Neural crest cell (in vitro differentiated cells): ENCODE results near the gene SIPA1L2. TPM values are rescaled to one million over a fixed set of nuclear protein-coding genes. Genes with fewer than 3 reads are reported as not detected.

Experiments used
- DNase-seq: peaks from one replicate; pipeline ENCODE4 v3.0.0; 2021; ENCODE audit warnings: low read depth, mixed read lengths, low spot score
- H3K27ac Mint-ChIP-seq: one replicate; pipeline ENCODE4 v1.8.0; 2021; ENCODE audit warnings: mild to moderate bottlenecking, mixed read lengths; ENCODE audit not compliant: unreplicated experiment
- H3K27me3 Mint-ChIP-seq: 2 replicates; pipeline ENCODE4 v1.8.0; 2021; ENCODE audit warnings: low read depth, mild to moderate bottlenecking, mixed read lengths
- H3K36me3 Mint-ChIP-seq: 2 replicates; pipeline ENCODE4 v1.8.0; 2021; ENCODE audit warnings: low read depth, mild to moderate bottlenecking, mixed read lengths
- H3K4me1 Mint-ChIP-seq: 2 replicates; pipeline ENCODE4 v1.8.0; 2021; ENCODE audit warnings: mixed read lengths
- H3K4me3 Mint-ChIP-seq: one replicate; pipeline ENCODE4 v1.8.0; 2021; ENCODE audit warnings: mild to moderate bottlenecking, mixed read lengths
- H3K9me3 Mint-ChIP-seq: 2 replicates; pipeline ENCODE4 v1.8.0; 2021; ENCODE audit warnings: mixed read lengths
- total RNA-seq: library from RNA; stranded (reverse); gene quantifications from 2 replicates; pipeline ENCODE4 v1.2.1, GENCODE V29; 2021
- TF ChIP-seq, protein P1 (sequence below): fragments of 200-600 bp; sonication (generic); conservative IDR thresholded peaks from 2 replicates; pipeline ENCODE4 v1.5.0; 2021; ENCODE audit warnings: antibody characterized with exemption, mild to moderate bottlenecking

SIPA1L2 gene
- total RNA-seq, 1 donor from 2014 or later = 38.7 TPM

DNA sequence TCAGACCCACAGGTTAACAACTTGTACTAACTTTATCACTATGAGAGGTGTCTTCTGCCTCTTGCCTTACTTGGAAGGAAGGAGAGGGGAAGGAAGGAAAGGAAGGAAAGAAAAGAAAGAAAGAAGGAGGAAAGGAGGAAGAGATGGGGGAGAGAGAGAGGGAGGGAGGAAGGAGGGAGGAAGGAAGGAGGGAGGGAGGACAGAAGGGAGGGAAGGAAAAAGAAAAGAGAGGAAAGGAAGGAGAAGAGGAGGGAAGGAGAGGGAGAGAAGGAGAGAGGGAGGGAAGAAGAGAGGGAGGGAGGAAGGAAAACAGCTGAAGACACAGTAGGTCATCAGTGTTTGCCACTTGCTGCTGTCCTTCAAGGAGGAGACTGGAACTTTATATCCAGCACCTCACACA lies 5.3 kb upstream of the SIPA1L2 start:
- Mint-ChIP-seq H3K9me3 (no peaks in the 10 kb centered on the region), H3K27me3 (no peaks in the 10 kb centered on the region), H3K36me3 (no peaks in the 10 kb centered on the region), H3K4me1 (peaks cover 5% of the 10 kb centered on the region), H3K4me3 (no peak overlapping the region), H3K27ac (no peak overlapping the region)
- no peak for DNase-seq
- TF ChIP-seq, protein P1, sequence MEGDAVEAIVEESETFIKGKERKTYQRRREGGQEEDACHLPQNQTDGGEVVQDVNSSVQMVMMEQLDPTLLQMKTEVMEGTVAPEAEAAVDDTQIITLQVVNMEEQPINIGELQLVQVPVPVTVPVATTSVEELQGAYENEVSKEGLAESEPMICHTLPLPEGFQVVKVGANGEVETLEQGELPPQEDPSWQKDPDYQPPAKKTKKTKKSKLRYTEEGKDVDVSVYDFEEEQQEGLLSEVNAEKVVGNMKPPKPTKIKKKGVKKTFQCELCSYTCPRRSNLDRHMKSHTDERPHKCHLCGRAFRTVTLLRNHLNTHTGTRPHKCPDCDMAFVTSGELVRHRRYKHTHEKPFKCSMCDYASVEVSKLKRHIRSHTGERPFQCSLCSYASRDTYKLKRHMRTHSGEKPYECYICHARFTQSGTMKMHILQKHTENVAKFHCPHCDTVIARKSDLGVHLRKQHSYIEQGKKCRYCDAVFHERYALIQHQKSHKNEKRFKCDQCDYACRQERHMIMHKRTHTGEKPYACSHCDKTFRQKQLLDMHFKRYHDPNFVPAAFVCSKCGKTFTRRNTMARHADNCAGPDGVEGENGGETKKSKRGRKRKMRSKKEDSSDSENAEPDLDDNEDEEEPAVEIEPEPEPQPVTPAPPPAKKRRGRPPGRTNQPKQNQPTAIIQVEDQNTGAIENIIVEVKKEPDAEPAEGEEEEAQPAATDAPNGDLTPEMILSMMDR = no peak

DNA sequence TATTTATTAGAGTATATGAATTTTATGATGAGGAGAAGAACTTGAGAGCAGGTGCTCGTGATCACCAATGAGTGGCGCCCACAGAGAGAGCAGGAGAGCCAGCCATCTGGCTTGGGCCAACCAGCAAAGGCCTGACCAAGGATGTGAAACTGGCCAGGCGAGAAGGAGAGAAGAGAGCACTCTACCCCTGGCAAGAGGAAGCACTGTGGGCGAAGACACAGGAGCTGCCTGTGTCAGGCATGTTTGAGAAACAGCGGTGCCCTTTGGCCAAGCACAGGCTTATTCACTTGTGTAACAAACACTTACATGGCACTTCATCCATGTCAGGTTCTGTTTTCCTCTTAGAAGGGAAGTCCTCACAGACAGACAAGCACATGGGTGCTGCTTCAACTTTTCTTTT lies 4.2 kb upstream of the SIPA1L2 start:
- Mint-ChIP-seq H3K27ac (no peak overlapping the region), H3K4me3 (no peak overlapping the region), H3K36me3 (no peaks in the 10 kb centered on the region), H3K9me3 (no peaks in the 10 kb centered on the region), H3K27me3 (no peaks in the 10 kb centered on the region), H3K4me1 (peaks cover 5% of the 10 kb centered on the region)
- DNase-seq = no peak
- TF ChIP-seq, protein P1 = no peak

DNA sequence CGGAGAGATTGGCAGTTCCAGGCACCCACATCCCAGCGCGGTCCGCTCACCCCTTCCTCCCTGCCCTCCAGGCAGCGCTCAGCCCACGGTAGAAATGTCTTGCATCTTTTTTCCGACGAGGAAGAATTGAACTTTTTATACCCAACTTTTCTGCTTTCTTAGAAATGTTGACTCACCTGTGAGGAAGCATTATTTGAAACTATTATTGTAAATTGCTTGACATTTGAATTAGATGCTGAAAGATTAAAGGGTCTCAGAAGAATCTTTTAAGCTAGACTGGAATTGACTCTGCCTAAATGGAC lies 912 bp upstream of the SIPA1L2 start:
- H3K27ac Mint-ChIP-seq = no peak overlapping the region
- no peak for DNase-seq
- H3K27me3 Mint-ChIP-seq = no peaks in the 10 kb centered on the region
- peak overlapping the region; percentile 95 for H3K4me3 Mint-ChIP-seq
- peaks cover 35% of the 10 kb centered on the region for H3K4me1 Mint-ChIP-seq
- TF ChIP-seq, protein P1 = no peak
- H3K36me3 Mint-ChIP-seq = no peaks in the 10 kb centered on the region
- H3K9me3 Mint-ChIP-seq = no peaks in the 10 kb centered on the region

DNA sequence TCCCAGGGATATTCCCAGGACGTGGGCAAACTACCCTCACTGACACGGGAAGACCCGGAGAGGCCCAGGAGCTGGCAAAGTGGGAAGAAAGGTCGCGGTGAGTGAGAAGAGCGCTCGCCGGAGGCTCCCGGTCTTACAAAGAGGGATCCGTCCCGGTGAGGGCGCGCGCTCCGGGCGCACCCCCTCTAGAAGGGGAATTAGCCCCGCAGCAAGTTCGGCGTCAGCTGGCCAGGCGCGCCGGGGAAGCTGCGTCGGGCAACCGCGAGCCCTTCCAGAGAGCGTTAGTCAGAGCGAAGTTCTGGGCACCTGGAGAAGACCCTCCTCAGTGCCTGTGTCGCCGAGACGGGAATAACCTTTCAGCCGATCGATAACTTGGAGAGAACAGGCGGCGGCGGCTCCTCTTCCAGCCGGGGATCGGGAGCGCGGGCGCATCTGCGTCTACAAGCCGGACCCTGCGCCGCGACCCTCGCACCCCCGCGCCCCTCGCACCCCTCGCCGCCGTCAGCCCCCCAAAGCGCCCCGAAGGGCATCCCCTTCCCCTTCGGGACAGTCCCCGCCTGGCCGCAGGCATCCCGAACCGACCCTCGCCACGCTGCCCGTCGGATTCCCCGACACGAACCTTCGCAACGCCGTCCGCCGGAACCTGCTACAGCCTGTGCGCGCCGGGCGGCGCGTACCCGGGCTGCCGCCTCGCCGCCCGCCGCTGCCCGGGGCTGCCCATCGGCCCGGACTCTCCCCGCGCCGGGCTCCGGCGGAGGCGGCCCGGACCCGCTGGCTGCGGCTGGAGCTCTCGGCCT lies 485 bp downstream of the SIPA1L2 start:
- peak overlapping the region; percentile 94 for H3K4me3 Mint-ChIP-seq
- TF ChIP-seq, protein P1 = no peak
- peak overlapping the region; percentile 60 for H3K27ac Mint-ChIP-seq
- peak; percentile 32 for DNase-seq
- H3K27me3 Mint-ChIP-seq = no peaks in the 10 kb centered on the region
- H3K4me1 Mint-ChIP-seq = peaks cover 48% of the 10 kb centered on the region
- no peaks in the 10 kb centered on the region for H3K9me3 Mint-ChIP-seq
- H3K36me3 Mint-ChIP-seq = no peaks in the 10 kb centered on the region

DNA sequence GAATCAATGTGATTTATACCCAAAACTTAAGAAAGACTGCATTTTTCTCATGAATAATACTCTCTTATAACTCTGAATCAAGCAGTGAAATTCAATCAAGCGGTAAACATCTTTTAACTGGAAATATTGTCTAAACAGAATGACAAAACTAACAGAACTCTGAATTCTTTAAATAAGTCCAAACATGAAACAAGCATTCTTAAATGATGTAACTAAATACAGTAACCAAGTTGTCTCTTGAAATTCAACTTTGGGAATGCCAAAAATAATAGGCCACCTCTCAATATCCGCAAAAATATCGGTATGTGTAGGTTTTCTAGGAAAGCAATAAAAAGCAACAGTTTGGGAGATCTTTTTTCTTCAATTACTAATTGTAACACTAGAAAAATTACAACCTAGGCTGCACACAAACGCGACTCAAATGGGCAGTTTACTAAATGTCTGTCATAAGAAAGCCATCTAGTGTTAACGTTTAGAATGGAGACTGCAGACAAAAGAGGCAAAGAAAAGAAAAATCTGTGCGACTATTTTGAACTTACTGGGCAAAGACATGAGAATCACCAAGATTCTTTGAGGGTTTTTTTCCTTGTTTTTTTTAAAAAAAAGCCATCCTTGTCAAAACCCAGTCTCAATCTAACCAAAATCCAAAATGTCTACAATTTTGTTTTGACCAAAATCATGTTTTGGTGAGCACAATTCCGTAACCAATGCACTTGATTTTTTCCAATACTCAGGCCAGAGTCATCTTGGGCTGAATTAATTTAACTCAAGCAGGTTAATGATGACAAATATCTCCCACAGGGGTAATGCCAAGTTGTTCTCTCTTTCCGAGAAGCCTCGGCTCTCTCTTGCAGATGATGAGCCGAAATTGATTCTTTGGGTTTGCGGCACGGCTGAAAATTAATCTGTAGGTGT lies 1.3 kb downstream of the SIPA1L2 start:
- no peak for DNase-seq
- Mint-ChIP-seq H3K27ac (peak overlapping the region; percentile 60), H3K4me1 (peaks cover 53% of the 10 kb centered on the region), H3K27me3 (no peaks in the 10 kb centered on the region), H3K4me3 (peak overlapping the region; percentile 94), H3K9me3 (no peaks in the 10 kb centered on the region), H3K36me3 (no peaks in the 10 kb centered on the region)
- TF ChIP-seq, protein P1 = peak; percentile 55
